H4 (cell line): ENCODE results near the gene PAX2. TPM values are rescaled to one million over a fixed set of nuclear protein-coding genes. Genes with fewer than 3 reads are reported as not detected.

Experiments
- DNase-seq: peaks from one replicate; pipeline ENCODE4 v3.0.0-alpha.2; 2015; ENCODE audit warnings: low spot score
- total RNA-seq: library from RNA; depleted of rRNA; stranded (reverse); fragments of >200 nt; shearing (Covaris generic); gene quantifications from 2 replicates; pipeline ENCODE4 v1.2.3, GENCODE V29; 2014

PAX2 gene
- total RNA-seq, 1 experiment from 2014 or later, result not detected

GRCh38 chr10:100739517-100740368 is 5.6 kb upstream of the PAX2 start:
- DNase-seq, result no peak

- DNase-seq, result no peak
These were observed 4.7 kb upstream of the PAX2 start for GRCh38 chr10:100740476-100741377.

- no peak for DNase-seq
These were observed 3.9 kb upstream of the PAX2 start for GRCh38 chr10:100741378-100742075.

GRCh38 chr10:100742076-100742771 is 3.2 kb upstream of the PAX2 start:
- DNase-seq, result no peak

- DNase-seq, result no peak
These were observed 2.4 kb upstream of the PAX2 start for GRCh38 chr10:100742936-100743335.

- peak; percentile 73 for DNase-seq
These were observed 1.7 kb upstream of the PAX2 start for GRCh38 chr10:100743626-100744135.

GRCh38 chr10:100744136-100744986 is 1.0 kb upstream of the PAX2 start:
- no peak for DNase-seq

GRCh38 chr10:100745882-100746783 is 751 bp downstream of the PAX2 start:
- no peak for DNase-seq

- DNase-seq, result no peak
These were observed 1.5 kb downstream of the PAX2 start for GRCh38 chr10:100746784-100747455.

- DNase-seq, result no peak
These were observed 2.3 kb downstream of the PAX2 start for GRCh38 chr10:100747456-100748230.

GRCh38 chr10:100748231-100749058 is 3.1 kb downstream of the PAX2 start:
- DNase-seq, result no peak

- no peak for DNase-seq
These were observed 3.6 kb downstream of the PAX2 start for GRCh38 chr10:100749059-100749308.

GRCh38 chr10:100749309-100750217 is 4.2 kb downstream of the PAX2 start:
- no peak for DNase-seq

GRCh38 chr10:100750291-100751210 is 5.2 kb downstream of the PAX2 start:
- no peak for DNase-seq
